K562 (cell line): ENCODE results near the gene MTHFSD. TPM values are rescaled to one million over a fixed set of nuclear protein-coding genes. Genes with fewer than 3 reads are reported as not detected.

Experiments used
- ATAC-seq: fragments of 200-7000 bp; cut with Tn5 transposase; 3 replicates; pipeline ENCODE4 v1.9.1; 2020; ENCODE audit warnings: moderate library complexity
- BruUV-seq: library from RNA; stranded (reverse); fragments of 400-500 nt; replicated peaks from 2 replicates; lab custom pipeline; 2021; lab: Mats Ljungman, UMichigan
- CTCF ChIA-PET: fragments of 300-600 bp; formaldehyde crosslinking; extraction: SDS; loops from one replicate; lab custom pipeline; 2021; ENCODE audit warnings: low intra/inter-chr PET ratio; lab: Yijun Ruan, JAX
- POLR2A ChIA-PET: fragments of 300-600, 350-650 bp; sonication (Branson Sonifier 250); formaldehyde crosslinking; extraction: SDS; loops from one replicate; lab custom pipeline; 2021; ENCODE audit warnings: antibody characterized with exemption, inconsistent platforms; lab: Yijun Ruan, JAX
- DNase-seq, 4 experiments: peaks; one replicate each; pipeline versions ENCODE4 v3.0.0 to v3.0.0-alpha.2; 2011 to 2018; ENCODE audit warnings: low spot score in 3 of 4, mixed read lengths in 3 of 4; ENCODE audit errors: extremely low read depth in 1 of 4
- FAIRE-seq: peaks from 2 replicates; lab custom pipeline; 2011; peaks lifted over from hg19 to GRCh38; lab: Jason Lieb, UNC
- H2AFZ ChIP-seq: 2 replicates; pipeline ENCODE4 v1.6.0; 2011; ENCODE audit warnings: low read depth, low read length, control low read depth, inconsistent platforms
- H3K27ac ChIP-seq: fragments of 200-600 bp; 3 replicates; pipeline ENCODE4 v1.8.0; 2011; ENCODE audit warnings: low read depth, mild to moderate bottlenecking, control low read depth, inconsistent platforms, low read length, moderate library complexity, mixed read lengths; ENCODE audit errors: extremely low read depth
- H3K27me3 ChIP-seq, 2 experiments: fragments of 300-600 bp in 1 of 2; 2 replicates in 1 of 2; 3 replicates in 1 of 2; pipeline versions ENCODE4 v1.6.0 to v1.8.0; 2011; ENCODE audit warnings: inconsistent platforms in 2 of 2, low read length in 2 of 2, mild to moderate bottlenecking in 1 of 2, mixed read lengths in 1 of 2, moderate library complexity in 1 of 2; ENCODE audit not compliant: control insufficient read depth in 2 of 2, insufficient read depth in 2 of 2
- H3K36me3 ChIP-seq: fragments of 300-600 bp; 3 replicates; pipeline ENCODE4 v1.8.0; 2011; ENCODE audit warnings: mild to moderate bottlenecking, low read length, inconsistent platforms; ENCODE audit not compliant: control insufficient read depth, insufficient read depth
- H3K4me1 ChIP-seq, 2 experiments: fragments of 200-600 bp in 1 of 2; replicated peaks in 1 of 2; 2 replicates in 1 of 2; 3 replicates in 1 of 2; pipeline versions ENCODE4 v1.5.1 to v1.8.0; 2011; ENCODE audit warnings: inconsistent platforms in 2 of 2, low read length in 2 of 2, mild to moderate bottlenecking in 1 of 2, mixed read lengths in 1 of 2, moderate library complexity in 1 of 2; ENCODE audit not compliant: control insufficient read depth in 2 of 2, insufficient read depth in 2 of 2
- H3K4me2 ChIP-seq: 2 replicates; pipeline ENCODE4 v1.6.1; 2011; ENCODE audit warnings: low read length, control low read depth, inconsistent platforms, mixed read lengths; ENCODE audit not compliant: insufficient read depth
- H3K4me3 ChIP-seq: fragments of 200-600 bp; sonication (generic), shearing (Covaris generic); 2 replicates; pipeline ENCODE4 v1.5.1; 2016; ENCODE audit warnings: control low read depth, inconsistent platforms
- H3K79me2 ChIP-seq: fragments of 200-600 bp; 3 replicates; pipeline ENCODE4 v1.8.0; 2011; ENCODE audit warnings: low read length, inconsistent platforms; ENCODE audit not compliant: control insufficient read depth, insufficient read depth
- H3K9ac ChIP-seq, 2 experiments: 2 replicates each; pipeline versions ENCODE4 v1.6.0 to v1.6.1; 2011; ENCODE audit warnings: low read depth in 2 of 2, low read length in 2 of 2, control low read depth in 1 of 2, inconsistent platforms in 1 of 2, mild to moderate bottlenecking in 1 of 2, mixed read lengths in 1 of 2; ENCODE audit not compliant: insufficient read depth in 1 of 2
- H3K9me1 ChIP-seq: one replicate; pipeline ENCODE4 v1.6.0; 2011; ENCODE audit warnings: inconsistent platforms, mild to moderate bottlenecking, low read length, moderate library complexity; ENCODE audit not compliant: control insufficient read depth, insufficient read depth
- H3K9me3 ChIP-seq: replicated peaks from 2 replicates; pipeline ENCODE4 v1.5.1; 2011; ENCODE audit warnings: low read depth, low read length, inconsistent platforms; ENCODE audit not compliant: control insufficient read depth, insufficient read depth
- H4K20me1 ChIP-seq: replicated peaks from 2 replicates; pipeline ENCODE4 v1.6.1; 2011; ENCODE audit warnings: low read length, inconsistent platforms, mixed read lengths; ENCODE audit not compliant: control insufficient read depth, insufficient read depth
- CSDE1 ChIP-seq, 2 experiments: fragments of 450-650 bp; IDR thresholded peaks; 2 replicates each; pipeline ENCODE4 v1.6.1; 2016; ENCODE audit warnings: mild to moderate bottlenecking in 1 of 2
- ELF4 ChIP-seq: fragments of 450-650 bp; formaldehyde crosslinking; IDR thresholded peaks from 2 replicates; pipeline ENCODE4 v1.4.0; 2022; ENCODE audit warnings: missing genetic modification characterization
- EP300 ChIP-seq: IDR thresholded peaks from 2 replicates; pipeline ENCODE4 v1.6.1; 2012; ENCODE audit warnings: low read length, improper control_type of control experiment
- KAT8 ChIP-seq: fragments of 450-650 bp; IDR thresholded peaks from 2 replicates; pipeline ENCODE4 v1.6.1; 2016; ENCODE audit warnings: low read depth, mild to moderate bottlenecking
- KDM4B ChIP-seq, 2 experiments: fragments of 450-650 bp in 1 of 2; sonication (generic) in 1 of 2; IDR thresholded peaks; 2 replicates each; pipeline ENCODE4 v1.6.1; 2016 to 2017; ENCODE audit warnings: borderline replicate concordance in 2 of 2, antibody characterized with exemption in 1 of 2, low read depth in 1 of 2, mild to moderate bottlenecking in 1 of 2
- NR3C1 ChIP-seq: sonication (generic); formaldehyde crosslinking; IDR thresholded peaks from 2 replicates; pipeline ENCODE4 v1.8.1; 2022; ENCODE audit warnings: missing genetic modification reagents
- RFX7 ChIP-seq: fragments of 250-450 bp; sonication (Bioruptor Pico); IDR thresholded peaks from 2 replicates; pipeline ENCODE4 v1.5.1; 2021; ENCODE audit warnings: mild to moderate bottlenecking
- SMARCA4 ChIP-seq: fragments of 450-650 bp; IDR thresholded peaks from 2 replicates; pipeline ENCODE4 v1.6.1; 2016
- SRSF9 ChIP-seq: fragments of 200-400 bp; formaldehyde crosslinking; IDR thresholded peaks from 2 replicates; pipeline ENCODE4 v1.6.1; 2017; ENCODE audit warnings: low read depth, low read length, borderline replicate concordance
- TAF9B ChIP-seq: fragments of 450-650 bp; IDR thresholded peaks from 2 replicates; pipeline ENCODE4 v1.6.1; 2018; ENCODE audit warnings: mild to moderate bottlenecking; ENCODE audit not compliant: partially characterized antibody
- TARDBP ChIP-seq: fragments of 450-650 bp; IDR thresholded peaks from 2 replicates; pipeline ENCODE4 v1.6.1; 2016
- TBL1XR1 ChIP-seq, 2 experiments: IDR thresholded peaks; 2 replicates each; pipeline ENCODE4 v1.6.1; 2012; ENCODE audit warnings: improper control_type of control experiment in 2 of 2, low read length in 2 of 2, mild to moderate bottlenecking in 1 of 2
- ZNF140 ChIP-seq: fragments of 250-450 bp; sonication (Bioruptor Pico); IDR thresholded peaks from 2 replicates; pipeline ENCODE4 v1.8.0; 2021; ENCODE audit warnings: moderate library complexity, mild to moderate bottlenecking, inconsistent platforms
- ZNF561 ChIP-seq: fragments of 450-650 bp; formaldehyde crosslinking; conservative IDR thresholded peaks from 2 replicates; pipeline ENCODE4 v1.4.0; 2020; ENCODE audit warnings: mild to moderate bottlenecking, moderate library complexity
- ZNF583 ChIP-seq: fragments of 250-450 bp; sonication (Bioruptor Pico); IDR thresholded peaks from 2 replicates; pipeline ENCODE4 v1.4.0; 2020
- ZNF717 ChIP-seq: fragments of 250-450 bp; sonication (Bioruptor Pico); IDR thresholded peaks from 2 replicates; pipeline ENCODE4 v1.5.0; 2021
- WGBS: fragments of 100-300 bp; shearing (Covaris generic); methylation state at CpG from one replicate; pipeline ENCODE4 v1.1.6; 2016; ENCODE audit warnings: low coverage, mixed read lengths; ENCODE audit not compliant: insufficient coverage; ENCODE audit errors: missing lambda C conversion rate; 5-methylcytosine and 5-hydroxymethylcytosine counted together
- in situ Hi-C: fragments of 300-500 bp; cut with MboI; formaldehyde crosslinking; loops from 4 replicates; pipeline ENCODE4 v1.15.0; 2018; ENCODE audit warnings: inconsistent platforms, mixed read lengths
- intact Hi-C: fragments of 100-400 bp; cut with micrococcal nuclease; formaldehyde crosslinking; loops from 2 replicates; pipeline ENCODE4 v1.14.2; 2022
- polyA plus RNA-seq, 8 experiments: library from polyadenylated mRNA; depleted of rRNA in 4 of 8; stranded (reverse) in 5 of 8; unstranded in 3 of 8; fragments of >200 nt; fragmentation: Nextera tagmentation in 2 of 8; fragmentation: Illumina TruSeq in 1 of 8; extraction: Ambion mirVana in 2 of 8; extraction: Trizol in 1 of 8; gene quantifications; 2 replicates each; pipeline versions ENCODE4 v1.2.1 to v1.2.3, GENCODE V29; 2011 to 2014; ENCODE audit warnings: inconsistent platforms in 1 of 8, missing spikeins in 1 of 8
- total RNA-seq, 7 experiments: library from RNA; depleted of rRNA in 6 of 7; stranded (reverse); fragments of >200 nt in 6 of 7; fragmentation: Illumina TruSeq in 2 of 7; extraction: Trizol in 2 of 7; gene quantifications; 2 replicates each; pipeline versions ENCODE4 v1.2.1 to v1.2.3, GENCODE V29; 2011 to 2021; ENCODE audit warnings: low replicate concordance in 1 of 7
- TF ChIP-seq, protein P1 (sequence below): sonication (generic); formaldehyde crosslinking; IDR thresholded peaks from 2 replicates; pipeline ENCODE4 v1.8.0; 2022; ENCODE audit warnings: mild to moderate bottlenecking, missing genetic modification reagents
- TF ChIP-seq, protein P2 (sequence below): sonication (generic); formaldehyde crosslinking; IDR thresholded peaks from 2 replicates; pipeline ENCODE4 v1.8.1; 2022; ENCODE audit warnings: missing genetic modification reagents

The MTHFSD gene
- total and polyA plus RNA-seq, 9 of the 15 experiments (the other 6 are each of a cell fraction or from before 2014, with no cell fraction given), result 3.2 to 20.2 (median 12.0) TPM

DNA sequence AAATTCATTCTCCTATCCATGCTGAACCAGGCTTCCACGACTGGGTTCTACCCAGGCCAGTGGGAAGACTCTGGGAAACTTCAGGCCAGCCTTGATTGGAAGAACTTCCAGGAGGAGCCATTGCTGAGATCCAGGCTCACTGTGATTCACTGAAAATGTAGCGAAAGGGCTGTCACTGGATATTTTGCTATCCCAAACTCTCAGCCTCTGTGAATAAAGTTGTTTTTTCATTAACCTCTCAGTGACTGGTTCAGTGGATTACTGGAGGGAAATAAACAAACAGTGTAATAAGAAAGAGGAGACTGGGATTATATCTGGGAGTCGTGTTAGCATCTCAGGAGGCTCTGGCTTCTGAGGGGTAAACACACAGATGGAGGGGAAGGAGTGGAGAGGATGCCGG is 26.4 kb upstream of the MTHFSD start:
- CTCF ChIA-PET, result no interaction called here
- BruUV-seq, result no TSS peak
- Histone ChIP-seq H3K27me3 (peaks cover 33 to 53% of the 10 kb centered on the region in 2 experiments), H2AFZ (no peak overlapping the region), H3K4me1 (peaks cover 0 to 8% of the 10 kb centered on the region in 2 experiments; a peak in 2 of 5 replicates), H3K4me3 (no peak overlapping the region), H3K9me3 (no peaks in the 10 kb centered on the region), H3K4me2 (no peak overlapping the region), H3K27ac (no peak overlapping the region), H4K20me1 (0 out of 2 replicates have a peak, but pooled peaks cover 4% of the 10 kb centered on the region), H3K9ac (no peak overlapping the region), H3K9me1 (no peaks in the 10 kb centered on the region), H3K79me2 (no peaks in the 10 kb centered on the region), H3K36me3 (no peaks in the 10 kb centered on the region)
- WGBS, result 1% methylated on average over 4 of the region's 4 CpGs
- ATAC-seq (no peak), FAIRE-seq (no peak), DNase-seq (no peak)
- POLR2A ChIA-PET, result no interaction called here
- intact Hi-C loops, result no loop called here
- in situ Hi-C loops, result no loop called here
- TF ChIP-seq, protein P1, sequence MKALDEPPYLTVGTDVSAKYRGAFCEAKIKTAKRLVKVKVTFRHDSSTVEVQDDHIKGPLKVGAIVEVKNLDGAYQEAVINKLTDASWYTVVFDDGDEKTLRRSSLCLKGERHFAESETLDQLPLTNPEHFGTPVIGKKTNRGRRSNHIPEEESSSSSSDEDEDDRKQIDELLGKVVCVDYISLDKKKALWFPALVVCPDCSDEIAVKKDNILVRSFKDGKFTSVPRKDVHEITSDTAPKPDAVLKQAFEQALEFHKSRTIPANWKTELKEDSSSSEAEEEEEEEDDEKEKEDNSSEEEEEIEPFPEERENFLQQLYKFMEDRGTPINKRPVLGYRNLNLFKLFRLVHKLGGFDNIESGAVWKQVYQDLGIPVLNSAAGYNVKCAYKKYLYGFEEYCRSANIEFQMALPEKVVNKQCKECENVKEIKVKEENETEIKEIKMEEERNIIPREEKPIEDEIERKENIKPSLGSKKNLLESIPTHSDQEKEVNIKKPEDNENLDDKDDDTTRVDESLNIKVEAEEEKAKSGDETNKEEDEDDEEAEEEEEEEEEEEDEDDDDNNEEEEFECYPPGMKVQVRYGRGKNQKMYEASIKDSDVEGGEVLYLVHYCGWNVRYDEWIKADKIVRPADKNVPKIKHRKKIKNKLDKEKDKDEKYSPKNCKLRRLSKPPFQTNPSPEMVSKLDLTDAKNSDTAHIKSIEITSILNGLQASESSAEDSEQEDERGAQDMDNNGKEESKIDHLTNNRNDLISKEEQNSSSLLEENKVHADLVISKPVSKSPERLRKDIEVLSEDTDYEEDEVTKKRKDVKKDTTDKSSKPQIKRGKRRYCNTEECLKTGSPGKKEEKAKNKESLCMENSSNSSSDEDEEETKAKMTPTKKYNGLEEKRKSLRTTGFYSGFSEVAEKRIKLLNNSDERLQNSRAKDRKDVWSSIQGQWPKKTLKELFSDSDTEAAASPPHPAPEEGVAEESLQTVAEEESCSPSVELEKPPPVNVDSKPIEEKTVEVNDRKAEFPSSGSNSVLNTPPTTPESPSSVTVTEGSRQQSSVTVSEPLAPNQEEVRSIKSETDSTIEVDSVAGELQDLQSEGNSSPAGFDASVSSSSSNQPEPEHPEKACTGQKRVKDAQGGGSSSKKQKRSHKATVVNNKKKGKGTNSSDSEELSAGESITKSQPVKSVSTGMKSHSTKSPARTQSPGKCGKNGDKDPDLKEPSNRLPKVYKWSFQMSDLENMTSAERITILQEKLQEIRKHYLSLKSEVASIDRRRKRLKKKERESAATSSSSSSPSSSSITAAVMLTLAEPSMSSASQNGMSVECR (CRISPR knock-in tag), result no peak
- TF ChIP-seq KAT8, result no peak
- no peak for TF ChIP-seq SRSF9
- TF ChIP-seq ZNF140 (CRISPR knock-in tag), result no peak
- no peak for TF ChIP-seq EP300
- no peak for TF ChIP-seq KDM4B (IDR thresholded peaks at IDR 0.05; ENCODE audit: borderline replicate concordance in 2 of 2, low read depth in 1 of 2)
- TF ChIP-seq ZNF717, result no peak
- no peak for TF ChIP-seq TARDBP
- TF ChIP-seq ZNF561 (CRISPR knock-in tag), result no peak
- no peak for TF ChIP-seq TAF9B
- no peak for TF ChIP-seq CSDE1 (IDR thresholded peaks at IDR 0.05)
- no peak for TF ChIP-seq ELF4 (CRISPR knock-in tag)
- TF ChIP-seq SMARCA4, result no peak
- no peak for TF ChIP-seq ZNF583 (CRISPR knock-in tag)
- no peak for TF ChIP-seq TBL1XR1 (IDR thresholded peaks at IDR 0.05; ENCODE audit: low read length in 2 of 2)
- TF ChIP-seq, protein P2, sequence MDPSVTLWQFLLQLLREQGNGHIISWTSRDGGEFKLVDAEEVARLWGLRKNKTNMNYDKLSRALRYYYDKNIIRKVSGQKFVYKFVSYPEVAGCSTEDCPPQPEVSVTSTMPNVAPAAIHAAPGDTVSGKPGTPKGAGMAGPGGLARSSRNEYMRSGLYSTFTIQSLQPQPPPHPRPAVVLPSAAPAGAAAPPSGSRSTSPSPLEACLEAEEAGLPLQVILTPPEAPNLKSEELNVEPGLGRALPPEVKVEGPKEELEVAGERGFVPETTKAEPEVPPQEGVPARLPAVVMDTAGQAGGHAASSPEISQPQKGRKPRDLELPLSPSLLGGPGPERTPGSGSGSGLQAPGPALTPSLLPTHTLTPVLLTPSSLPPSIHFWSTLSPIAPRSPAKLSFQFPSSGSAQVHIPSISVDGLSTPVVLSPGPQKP, result no peak
- no peak for TF ChIP-seq RFX7 (CRISPR knock-in tag)
- TF ChIP-seq NR3C1 (CRISPR knock-in tag), result no peak
